Liver (tissue), 3 donors: ENCODE data around the gene POLD3.

Experiments used
- CTCF ChIP-seq: fragments of 150-350 bp; IDR thresholded peaks from 2 replicates; pipeline ENCODE4 v1.5.1; 2017; ENCODE audit warnings: improper control_type of control experiment, low read depth, low read length; ENCODE audit not compliant: missing input control
- RAD21 ChIP-seq, 2 donors: IDR thresholded peaks; 2 replicates each; pipeline ENCODE4 v1.6.1; 2016; ENCODE audit warnings: antibody characterized with exemption in 2 of 2, mild to moderate bottlenecking in 2 of 2
- SP1 ChIP-seq: IDR thresholded peaks from 2 replicates; pipeline ENCODE4 v1.6.1; 2018; ENCODE audit warnings: antibody characterized with exemption, mild to moderate bottlenecking
- donor health status: healthy.
- donor health status: healthy.

- no peak for TF ChIP-seq RAD21 (IDR thresholded peaks at IDR 0.05)
- TF ChIP-seq CTCF, result no peak
- no peak for TF ChIP-seq SP1
Measured at GRCh38 chr11:74639533-74639932, 47.2 kb downstream of the POLD3 start.
